ENCODE data around the gene NCOA5. TPM values are rescaled to one million over a fixed set of nuclear protein-coding genes. Genes with fewer than 3 reads are reported as not detected.
A peak's percentile ranks its signal among the peaks of the same experiment; 100 is the strongest.

The NCOA5 gene
- total RNA-seq, 1 experiment from 2014 or later: 26.9 TPM

GRCh38 chr20:46128310-46129151, 38.8 kb upstream of the NCOA5 start:
- Histone ChIP-seq H3K9ac (ENCODE audit: low read length) (no peak overlapping the region), H4K20me1 (ENCODE audit: low read length) (no peaks in the 10 kb centered on the region), H3K4me3 (ENCODE audit: low read length) (no peak overlapping the region), H3K27me3 (ENCODE audit: low read length) (peaks cover 22% of the 10 kb centered on the region), H3K9me3 (ENCODE audit: low read length) (no peaks in the 10 kb centered on the region), H3K4me1 (ENCODE audit: insufficient read depth, low read length) (peaks cover 23% of the 10 kb centered on the region), H3F3A (ENCODE audit: low read length, unreplicated experiment) (peaks cover 6% of the 10 kb centered on the region), H3K27ac (ENCODE audit: low read length) (no peak overlapping the region), H3K4me2 (ENCODE audit: low read length) (no peak overlapping the region), H3K79me2 (ENCODE audit: low read length) (no peaks in the 10 kb centered on the region), H3K36me3 (ENCODE audit: low read depth, low read length) (no peaks in the 10 kb centered on the region), H2AFZ (ENCODE audit: low read length) (no peak overlapping the region), H3K9me2 (replicated peaks; ENCODE audit: low read length) (no peaks in the 10 kb centered on the region)
- POLR2A ChIA-PET (ENCODE audit: unreplicated experiment): no interaction called here
- intact Hi-C loops (cut with micrococcal nuclease): no loop called here
- no peak for ATAC-seq
- CTCF ChIA-PET: interaction anchor here (0.5 to 0.6 kb wide), 4 partner anchors 9 to 310 kb away, joined by 3 to 15 read pairs (median 4); no protein-coding TSS in a partner anchor
- TF ChIP-seq EZH2phosphoT487 (IDR thresholded peaks at IDR 0.05; ENCODE audit: borderline replicate concordance, low read length) (no peak), CTCF (conservative IDR thresholded peaks at IDR 0.05; ENCODE audit: low read depth, low read length) (peak; percentile 66), EZH2 (IDR thresholded peaks at IDR 0.05; ENCODE audit: low read length, unreplicated experiment) (no peak)
- no peak for DNase-seq
- BruUV-seq (replicated peaks): no TSS peak

- CTCF ChIA-PET: no interaction called here
- H3K9me3 ChIP-seq (ENCODE audit: low read length): no peaks in the 10 kb centered on the region
These were observed 37.7 kb upstream of the NCOA5 start for GRCh38 chr20:46127396-46128010.

More at GRCh38 chr20:46127396-46128010, 37.7 kb upstream of the NCOA5 start:
- peaks cover 22% of the 10 kb centered on the region for H3K27me3 ChIP-seq (ENCODE audit: low read length)
- peak; percentile 82 for DNase-seq
- peak overlapping the region; percentile 48 for H3K27ac ChIP-seq (ENCODE audit: low read length)
- H3K9me2 ChIP-seq (replicated peaks; ENCODE audit: low read length): no peaks in the 10 kb centered on the region
- TF ChIP-seq EZH2 (IDR thresholded peaks at IDR 0.05; ENCODE audit: low read length, unreplicated experiment): no peak
- TF ChIP-seq CTCF (conservative IDR thresholded peaks at IDR 0.05; ENCODE audit: low read depth, low read length): no peak
- TF ChIP-seq EZH2phosphoT487 (IDR thresholded peaks at IDR 0.05; ENCODE audit: borderline replicate concordance, low read length): no peak
- peaks cover 31% of the 10 kb centered on the region for H3K4me1 ChIP-seq (ENCODE audit: insufficient read depth, low read length)
- intact Hi-C loops (cut with micrococcal nuclease): no loop called here
- no peaks in the 10 kb centered on the region for H3K79me2 ChIP-seq (ENCODE audit: low read length)
- H3K4me3 ChIP-seq (ENCODE audit: low read length): peak overlapping the region; percentile 21; the same call in 1 of the 2 replicates
- POLR2A ChIA-PET (ENCODE audit: unreplicated experiment): no interaction called here
- H3K36me3 ChIP-seq (ENCODE audit: low read depth, low read length): no peaks in the 10 kb centered on the region
- H3F3A ChIP-seq (ENCODE audit: low read length, unreplicated experiment): peaks cover 6% of the 10 kb centered on the region
- peak; percentile 21; the same call in 1 of the 2 replicates for ATAC-seq
- H2AFZ ChIP-seq (ENCODE audit: low read length): peak overlapping the region; percentile 45
- peak overlapping the region; percentile 2; the same call in 1 of the 2 replicates for H3K9ac ChIP-seq (ENCODE audit: low read length)
- no TSS peak for BruUV-seq (replicated peaks)
- H3K4me2 ChIP-seq (ENCODE audit: low read length): peak overlapping the region; percentile 38
- no peaks in the 10 kb centered on the region for H4K20me1 ChIP-seq (ENCODE audit: low read length)
